Endothelial cell (in vitro differentiated cells): ENCODE measurements around the gene PLCG2. TPM values are rescaled to one million over a fixed set of nuclear protein-coding genes. Genes with fewer than 3 reads are reported as not detected.

Experiments used
- DNase-seq: peaks from one replicate; pipeline ENCODE4 v3.0.0; 2021; ENCODE audit warnings: low spot score
- H3K27ac Mint-ChIP-seq: one replicate; pipeline ENCODE4 v1.8.0; 2021; ENCODE audit warnings: mixed read lengths, inconsistent platforms; ENCODE audit not compliant: unreplicated experiment
- H3K27me3 Mint-ChIP-seq: one replicate; pipeline ENCODE4 v1.8.0; 2021; ENCODE audit warnings: mild to moderate bottlenecking, moderate library complexity, mixed read lengths, inconsistent platforms; ENCODE audit not compliant: unreplicated experiment
- H3K36me3 Mint-ChIP-seq: one replicate; pipeline ENCODE4 v1.8.0; 2021; ENCODE audit warnings: mild to moderate bottlenecking, low read depth, mixed read lengths, inconsistent platforms; ENCODE audit not compliant: unreplicated experiment
- H3K4me1 Mint-ChIP-seq: one replicate; pipeline ENCODE4 v1.8.0; 2021; ENCODE audit warnings: mild to moderate bottlenecking, mixed read lengths, inconsistent platforms; ENCODE audit not compliant: unreplicated experiment
- H3K4me3 Mint-ChIP-seq: one replicate; pipeline ENCODE4 v1.8.0; 2021; ENCODE audit warnings: mild to moderate bottlenecking, mixed read lengths, inconsistent platforms; ENCODE audit not compliant: unreplicated experiment
- H3K9me3 Mint-ChIP-seq: one replicate; pipeline ENCODE4 v1.8.0; 2021; ENCODE audit warnings: mixed read lengths, inconsistent platforms; ENCODE audit not compliant: unreplicated experiment
- total RNA-seq: library from RNA; stranded (reverse); fragmentation: NEBNext Ultra II Directional; extraction: Animal tissue kit (Norgen Biotek cat#: 25700); gene quantifications from one replicate; pipeline ENCODE4 v1.2.1, GENCODE V29; 2021; ENCODE audit not compliant: unreplicated experiment
- TF ChIP-seq, protein P1 (sequence below): fragments of 200-600 bp; sonication (generic); IDR thresholded peaks from one replicate; pipeline ENCODE4 v1.5.0; 2021; ENCODE audit warnings: antibody characterized with exemption; ENCODE audit not compliant: unreplicated experiment

PLCG2 gene
- total RNA-seq, 1 donor from 2014 or later = 103 TPM

DNA sequence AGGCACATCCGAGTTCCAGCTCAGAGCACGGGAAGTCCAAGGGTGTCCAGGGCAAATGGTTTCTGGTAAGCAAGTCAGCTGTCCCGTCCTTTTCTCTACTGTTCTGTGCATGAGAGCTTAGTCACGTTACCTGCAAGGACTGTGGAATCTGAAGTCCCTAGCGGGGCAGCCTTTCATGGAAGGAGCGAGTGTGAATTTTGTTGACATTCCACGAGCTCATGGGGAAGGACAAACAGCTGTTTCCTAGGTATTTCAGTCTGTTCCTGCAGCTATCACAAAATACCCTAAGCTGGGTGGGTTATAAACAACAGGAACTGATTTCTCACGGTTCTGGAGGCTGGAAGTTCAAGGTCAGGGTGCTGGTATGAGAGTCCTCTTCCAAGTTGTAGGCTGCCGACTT is 122.9 kb downstream of the PLCG2 start:
- no peak for DNase-seq
- Mint-ChIP-seq H3K36me3 (peaks cover 48% of the 10 kb centered on the region), H3K4me1 (no peaks in the 10 kb centered on the region), H3K9me3 (no peaks in the 10 kb centered on the region), H3K4me3 (no peak overlapping the region), H3K27ac (no peak overlapping the region), H3K27me3 (peaks cover 8% of the 10 kb centered on the region)
- TF ChIP-seq, protein P1, sequence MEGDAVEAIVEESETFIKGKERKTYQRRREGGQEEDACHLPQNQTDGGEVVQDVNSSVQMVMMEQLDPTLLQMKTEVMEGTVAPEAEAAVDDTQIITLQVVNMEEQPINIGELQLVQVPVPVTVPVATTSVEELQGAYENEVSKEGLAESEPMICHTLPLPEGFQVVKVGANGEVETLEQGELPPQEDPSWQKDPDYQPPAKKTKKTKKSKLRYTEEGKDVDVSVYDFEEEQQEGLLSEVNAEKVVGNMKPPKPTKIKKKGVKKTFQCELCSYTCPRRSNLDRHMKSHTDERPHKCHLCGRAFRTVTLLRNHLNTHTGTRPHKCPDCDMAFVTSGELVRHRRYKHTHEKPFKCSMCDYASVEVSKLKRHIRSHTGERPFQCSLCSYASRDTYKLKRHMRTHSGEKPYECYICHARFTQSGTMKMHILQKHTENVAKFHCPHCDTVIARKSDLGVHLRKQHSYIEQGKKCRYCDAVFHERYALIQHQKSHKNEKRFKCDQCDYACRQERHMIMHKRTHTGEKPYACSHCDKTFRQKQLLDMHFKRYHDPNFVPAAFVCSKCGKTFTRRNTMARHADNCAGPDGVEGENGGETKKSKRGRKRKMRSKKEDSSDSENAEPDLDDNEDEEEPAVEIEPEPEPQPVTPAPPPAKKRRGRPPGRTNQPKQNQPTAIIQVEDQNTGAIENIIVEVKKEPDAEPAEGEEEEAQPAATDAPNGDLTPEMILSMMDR = no peak

DNA sequence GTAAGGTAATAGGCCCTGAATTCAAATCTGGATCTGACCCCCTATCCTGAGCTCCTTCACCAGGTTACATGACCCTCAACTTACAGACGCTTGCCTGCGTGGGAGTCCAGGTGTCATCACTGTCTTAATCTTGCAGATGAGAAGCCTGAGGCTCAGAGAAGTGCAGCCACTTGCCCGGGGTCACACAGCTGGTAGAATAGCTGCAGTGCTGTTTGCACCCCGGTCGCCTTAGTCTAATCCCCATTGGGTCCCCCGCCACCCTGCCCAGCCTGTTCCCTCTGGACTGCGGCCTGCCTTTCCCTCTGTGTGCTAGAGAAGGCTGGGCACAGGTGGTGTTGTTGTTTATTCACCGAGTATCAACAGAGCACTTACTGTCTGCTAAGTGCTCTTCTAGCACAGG is 125.2 kb downstream of the PLCG2 start:
- peaks cover 51% of the 10 kb centered on the region for H3K36me3 Mint-ChIP-seq
- H3K4me3 Mint-ChIP-seq = no peak overlapping the region
- no peak for DNase-seq
- peaks cover 13% of the 10 kb centered on the region for H3K27me3 Mint-ChIP-seq
- TF ChIP-seq, protein P1 = no peak
- H3K9me3 Mint-ChIP-seq = no peaks in the 10 kb centered on the region
- H3K27ac Mint-ChIP-seq = no peak overlapping the region
- H3K4me1 Mint-ChIP-seq = peaks cover 4% of the 10 kb centered on the region

DNA sequence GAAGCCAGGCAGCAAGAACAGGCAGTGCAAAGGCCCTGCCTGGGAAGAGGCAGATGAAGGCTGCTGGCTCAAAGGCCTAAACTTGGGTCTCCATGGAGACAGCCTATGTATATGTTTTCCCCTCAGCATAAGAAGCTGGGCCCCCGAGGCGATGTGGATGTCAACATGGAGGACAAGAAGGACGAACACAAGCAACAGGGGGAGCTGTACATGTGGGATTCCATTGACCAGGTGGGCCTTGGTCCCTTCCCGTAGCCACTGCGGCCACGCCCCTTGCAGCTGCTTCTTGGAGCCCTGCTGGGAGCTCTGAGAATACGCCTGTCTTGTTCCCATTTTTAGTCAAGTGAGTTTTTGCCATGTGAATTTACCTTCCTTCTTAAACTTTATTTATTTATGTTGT is 126.2 kb downstream of the PLCG2 start:
- Mint-ChIP-seq H3K27ac (no peak overlapping the region), H3K4me3 (no peak overlapping the region), H3K9me3 (no peaks in the 10 kb centered on the region), H3K27me3 (peaks cover 13% of the 10 kb centered on the region), H3K36me3 (peaks cover 47% of the 10 kb centered on the region), H3K4me1 (peaks cover 4% of the 10 kb centered on the region)
- TF ChIP-seq, protein P1 = no peak
- no peak for DNase-seq

DNA sequence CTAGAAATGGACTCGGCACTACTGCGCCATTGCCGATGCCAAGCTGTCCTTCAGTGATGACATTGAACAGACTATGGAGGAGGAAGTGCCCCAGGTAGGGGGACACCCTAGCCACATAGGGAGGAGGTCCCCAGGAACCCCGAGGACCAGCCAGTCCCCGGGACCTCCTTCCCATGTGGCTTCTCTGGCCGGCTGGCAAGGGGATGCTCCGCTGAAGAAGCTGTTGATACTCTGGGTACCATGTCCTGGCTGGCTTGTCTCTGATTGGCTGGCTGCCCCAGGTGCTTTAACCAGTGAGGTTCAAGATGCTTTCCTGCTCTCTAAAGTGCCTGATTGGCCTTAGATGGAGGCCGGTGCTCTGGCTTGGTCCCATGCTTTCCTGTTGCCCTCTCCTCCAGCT is 128.6 kb downstream of the PLCG2 start:
- Mint-ChIP-seq H3K9me3 (no peaks in the 10 kb centered on the region), H3K27me3 (peaks cover 16% of the 10 kb centered on the region), H3K36me3 (peaks cover 31% of the 10 kb centered on the region), H3K27ac (no peak overlapping the region), H3K4me1 (peaks cover 4% of the 10 kb centered on the region), H3K4me3 (no peak overlapping the region)
- TF ChIP-seq, protein P1 = no peak
- DNase-seq = no peak

DNA sequence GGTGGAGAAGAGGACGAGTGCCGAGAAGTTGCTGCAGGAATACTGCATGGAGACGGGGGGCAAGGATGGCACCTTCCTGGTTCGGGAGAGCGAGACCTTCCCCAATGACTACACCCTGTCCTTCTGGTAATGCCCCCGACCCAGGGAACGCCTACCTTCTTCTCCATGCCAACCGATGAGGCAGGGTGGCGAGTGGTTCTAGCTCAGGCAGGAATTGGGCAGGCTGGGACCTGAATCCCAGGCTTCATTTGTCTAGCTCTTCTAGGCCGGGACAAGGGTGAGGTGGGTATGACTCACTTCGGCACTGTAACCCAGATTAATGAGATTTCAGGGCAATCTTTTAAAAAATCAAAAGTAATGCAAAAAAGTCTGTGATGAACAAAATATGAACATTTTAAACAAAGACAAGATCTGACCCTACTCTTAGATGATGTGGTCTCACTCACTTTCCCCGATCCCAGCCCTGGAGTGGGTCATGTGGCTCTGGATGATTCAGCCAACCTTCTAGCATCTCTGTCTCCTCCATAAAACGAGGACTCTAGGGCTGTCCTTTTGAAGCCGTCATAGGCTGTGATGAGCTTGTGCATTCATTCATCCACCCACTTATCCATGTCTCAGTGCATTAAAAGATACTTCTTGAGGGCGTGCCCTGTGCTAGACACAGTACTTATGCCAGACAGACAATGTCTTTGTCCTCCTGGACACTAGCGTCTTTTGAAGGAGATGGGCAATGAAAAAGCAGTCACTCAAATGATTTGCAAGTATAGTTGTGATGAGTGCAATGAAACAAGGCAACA is 129.6 kb downstream of the PLCG2 start:
- peaks cover 13% of the 10 kb centered on the region for H3K27me3 Mint-ChIP-seq
- peak overlapping the region; percentile 43 for H3K4me3 Mint-ChIP-seq
- peaks cover 30% of the 10 kb centered on the region for H3K36me3 Mint-ChIP-seq
- H3K9me3 Mint-ChIP-seq = no peaks in the 10 kb centered on the region
- H3K4me1 Mint-ChIP-seq = peaks cover 4% of the 10 kb centered on the region
- H3K27ac Mint-ChIP-seq = peak overlapping the region; percentile 1
- no peak for DNase-seq
- TF ChIP-seq, protein P1 = no peak
